SK-MEL-5 (cell line): ENCODE data around the gene FOXD4. TPM values are rescaled to one million over a fixed set of nuclear protein-coding genes. Genes with fewer than 3 reads are reported as not detected.
"Not testable (repeated sequence)": the region's sequence is repeated elsewhere in the genome, so short reads cannot be mapped to it uniquely, and the experiment has no call there.

Experiments
- DNase-seq: peaks from one replicate; pipeline ENCODE4 v3.0.0-alpha.2; 2016; ENCODE audit warnings: low read depth, low spot score
- in situ Hi-C: cut with HindIII; loops from 2 replicates; pipeline ENCODE4 v1.10.0; 2016; ENCODE audit warnings: low sequenced_read_pairs, high pct_unique_total_duplicates, low pct_unique_long_range_greater_than_20kb
- polyA plus RNA-seq, 2 experiments: library from polyadenylated mRNA; depleted of rRNA; stranded (reverse); fragments of >200 nt; gene quantifications; 2 replicates each; pipeline ENCODE4 v1.2.3, GENCODE V29; 2015
- total RNA-seq: library from RNA; depleted of rRNA; stranded (reverse); fragments of >200 nt; shearing (Covaris generic); gene quantifications from 2 replicates; pipeline ENCODE4 v1.2.3, GENCODE V29; 2014; rRNA removed

Gene FOXD4
- total RNA-seq: 0.08 and 0.26 TPM in 2 replicates
- 0.04 and 0.06 TPM in 2 replicates for polyA plus RNA-seq (2015; cell fraction: cytosol; rRNA removed)
- polyA plus RNA-seq (2015; cell fraction: nucleus; rRNA removed): 2.5 TPM in 1 of 2 replicates, not detected in the other

DNA sequence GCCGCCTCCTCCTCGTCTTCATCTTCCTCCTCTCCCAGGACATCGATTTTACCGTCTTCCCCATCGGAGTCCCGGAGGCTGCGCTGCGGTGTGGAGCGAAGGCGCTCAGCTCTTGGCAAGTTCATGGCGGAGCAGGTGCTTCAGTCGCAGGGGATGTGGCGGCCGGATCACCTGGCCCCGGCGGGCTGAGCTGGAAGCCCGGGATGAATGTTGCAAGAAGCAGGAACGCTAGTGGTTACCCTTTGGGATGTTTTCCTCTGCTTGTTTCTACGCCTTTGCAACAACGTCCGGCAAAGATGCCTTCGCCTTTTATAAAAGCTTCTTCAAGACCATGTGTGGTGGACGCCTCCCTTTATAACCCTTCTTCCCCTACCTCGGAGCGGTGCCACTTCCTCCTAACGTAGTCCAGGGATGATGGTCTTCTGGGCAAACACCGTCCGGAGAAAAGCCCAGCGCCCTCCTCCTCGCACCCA lies at the start of gene FOXD4:
Gene FOXD4, minus strand, starts transcription at position 423 of the 473 bp plus-strand sequence. Its CDS starts 298 bp downstream, at position 125.
- DNase-seq, in situ Hi-C loops: not testable (repeated sequence)

DNA sequence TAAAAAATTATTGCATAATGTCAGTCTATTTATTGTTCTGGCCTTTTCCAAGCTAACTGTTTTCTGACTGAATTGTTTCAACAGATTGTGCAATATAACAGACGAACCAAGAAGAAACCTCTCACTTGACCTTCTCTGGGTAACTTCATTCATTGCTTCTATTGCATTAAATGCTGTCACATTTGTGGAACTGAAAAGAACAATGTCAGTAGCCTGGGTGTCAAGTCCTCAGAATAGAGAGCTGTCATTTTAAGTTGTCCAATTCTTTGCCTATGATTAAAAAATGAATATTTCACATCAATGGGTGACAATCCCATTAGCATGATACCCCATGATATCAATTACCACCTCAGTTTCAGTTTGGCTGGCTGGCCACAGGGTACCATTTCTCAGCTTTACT lies 41.7 kb upstream of the FOXD4 start:
- DNase-seq, in situ Hi-C loops: not testable (repeated sequence)

DNA sequence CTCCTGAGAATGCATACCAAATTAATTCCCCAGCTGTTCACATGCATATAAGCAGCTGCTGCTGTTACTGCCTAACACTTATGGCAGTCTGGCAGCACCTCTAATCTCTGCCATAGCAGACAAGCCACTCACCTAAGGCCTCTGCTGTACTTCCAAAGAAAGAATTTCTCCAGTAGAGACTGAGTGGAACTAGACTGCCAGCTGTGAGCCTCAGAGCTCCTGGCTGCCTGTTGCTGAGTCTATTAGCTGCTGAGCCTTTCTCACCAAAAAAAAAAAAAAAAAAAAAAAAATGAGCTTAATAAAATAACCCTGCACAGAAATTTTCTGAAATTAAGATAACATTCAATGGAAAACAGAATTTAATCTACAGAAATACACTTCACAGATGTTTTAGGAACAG lies 33.0 kb upstream of the FOXD4 start:
- DNase-seq, in situ Hi-C loops: not testable (repeated sequence)

DNA sequence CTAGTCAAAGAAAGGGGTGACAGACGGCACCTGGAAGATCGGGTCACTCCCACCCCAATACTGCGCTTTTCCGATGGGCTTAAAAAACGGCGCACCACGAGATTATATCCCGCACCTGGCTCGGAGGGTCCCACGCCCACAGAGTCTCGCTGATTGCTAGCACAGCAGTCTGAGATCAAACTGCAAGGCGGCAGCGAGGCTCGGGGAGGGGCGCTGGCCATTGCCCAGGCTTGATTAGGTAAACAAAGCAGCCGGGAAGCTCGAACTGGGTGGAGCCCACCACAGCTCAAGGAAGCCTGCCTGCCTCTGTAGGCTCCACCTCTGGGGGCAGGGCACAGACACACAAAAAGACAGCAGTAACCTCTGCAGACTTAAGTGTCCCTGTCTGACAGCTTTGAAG lies 21.7 kb upstream of the FOXD4 start:
- in situ Hi-C loops, DNase-seq: not testable (repeated sequence)

DNA sequence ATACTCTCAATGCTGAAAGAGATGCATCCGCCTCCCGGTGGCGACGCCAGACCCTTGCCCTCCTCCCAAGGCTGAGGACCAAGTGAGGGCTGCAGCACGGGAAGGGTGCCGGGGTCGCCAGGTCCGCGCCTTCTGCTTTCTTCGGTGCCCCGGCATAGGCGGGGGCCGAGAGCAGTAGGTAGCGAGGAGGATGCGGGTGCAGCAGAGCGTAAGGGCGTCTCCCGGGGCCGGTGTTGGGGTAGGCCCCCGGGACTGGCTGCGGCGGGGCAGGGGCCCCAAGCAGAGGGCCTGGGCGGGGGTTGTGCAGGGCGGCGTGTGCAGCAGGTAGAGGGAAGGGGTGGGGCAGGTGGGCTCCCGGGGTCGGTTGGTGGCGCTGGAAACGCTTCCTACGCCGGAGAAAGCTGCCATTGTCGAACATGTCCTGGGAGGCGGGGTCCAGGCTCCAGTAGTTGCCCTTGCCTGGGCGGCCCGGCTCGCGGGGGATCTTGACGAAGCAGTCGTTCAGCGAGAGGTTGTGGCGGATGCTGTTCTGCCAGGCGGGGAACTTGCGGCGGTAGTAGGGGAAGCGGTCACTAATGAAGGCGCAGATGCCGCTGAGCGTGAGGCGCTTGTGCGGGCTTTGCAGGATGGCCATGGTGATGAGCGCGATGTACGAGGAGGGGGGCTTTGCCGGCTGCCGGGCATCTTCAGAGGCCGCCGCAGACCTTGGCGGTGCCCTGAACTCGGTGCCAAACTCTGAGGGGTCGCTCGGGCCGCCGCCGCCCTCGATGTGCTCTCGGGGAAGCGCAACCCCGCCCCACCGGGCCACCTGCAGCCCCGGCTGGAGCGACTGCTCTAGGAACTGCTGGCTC lies 848 bp downstream of the FOXD4 start:
- DNase-seq, in situ Hi-C loops: not testable (repeated sequence)

DNA sequence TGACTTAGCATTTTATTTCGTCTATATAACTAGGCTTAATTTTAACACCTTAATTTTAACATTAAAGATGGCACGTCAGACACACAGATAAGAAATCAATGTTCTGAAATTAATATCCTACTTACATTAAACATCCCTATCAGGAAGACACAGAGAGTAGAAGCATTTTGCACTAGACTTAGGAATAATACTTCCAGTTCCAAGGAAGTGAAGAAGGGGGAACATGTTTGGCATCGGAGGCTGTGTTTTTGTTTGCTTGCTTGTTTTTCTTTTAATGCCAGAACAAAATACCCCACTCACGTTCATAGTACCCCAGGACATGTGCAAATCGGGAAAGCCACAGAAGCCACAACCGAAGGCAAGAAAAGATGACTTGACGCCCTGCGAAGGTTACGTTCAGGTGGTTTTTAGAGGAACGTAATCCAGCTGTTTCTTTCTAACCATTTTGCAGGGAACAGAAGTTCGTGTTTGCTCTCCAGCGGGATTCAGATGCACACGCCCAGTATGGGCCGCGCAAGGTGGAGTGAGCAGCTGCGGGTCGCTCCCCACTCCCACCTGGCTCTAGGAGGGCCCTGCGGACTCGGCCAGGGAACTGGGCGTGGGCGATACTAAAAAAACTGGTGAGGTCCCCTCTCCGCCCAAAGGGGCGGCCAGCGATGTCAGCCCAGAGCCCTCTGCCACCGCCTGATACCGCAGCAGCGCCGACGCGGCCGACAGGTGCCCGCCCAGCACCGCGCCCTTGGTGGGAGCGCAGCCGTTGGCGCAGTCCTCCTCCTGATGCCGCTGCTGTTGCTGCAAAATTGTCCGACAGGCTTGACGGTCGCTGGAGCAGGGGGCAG lies 1.8 kb downstream of the FOXD4 start:
- in situ Hi-C loops: not testable (repeated sequence)

DNA sequence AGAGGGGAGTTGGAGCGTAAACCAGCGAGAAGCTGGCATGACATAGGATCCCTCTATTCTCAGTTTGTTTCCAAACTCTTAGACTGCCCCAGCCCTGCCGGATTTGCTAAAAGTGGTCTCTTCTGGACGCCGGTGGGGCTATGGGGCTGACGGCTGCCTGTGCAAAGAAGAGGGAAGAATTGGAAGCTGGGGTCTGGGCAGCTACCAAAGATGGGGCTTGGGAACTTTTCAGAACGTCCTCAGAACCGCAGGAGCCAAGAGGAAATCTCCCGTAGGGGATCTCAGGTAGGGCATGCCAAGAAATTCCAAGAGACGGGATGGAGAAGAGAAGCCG lies 3.1 kb downstream of the FOXD4 start:
- DNase-seq, in situ Hi-C loops: not testable (repeated sequence)

More for the DNA sequence above, 1.8 kb downstream of the FOXD4 start:
- not testable (repeated sequence) for DNase-seq

DNA sequence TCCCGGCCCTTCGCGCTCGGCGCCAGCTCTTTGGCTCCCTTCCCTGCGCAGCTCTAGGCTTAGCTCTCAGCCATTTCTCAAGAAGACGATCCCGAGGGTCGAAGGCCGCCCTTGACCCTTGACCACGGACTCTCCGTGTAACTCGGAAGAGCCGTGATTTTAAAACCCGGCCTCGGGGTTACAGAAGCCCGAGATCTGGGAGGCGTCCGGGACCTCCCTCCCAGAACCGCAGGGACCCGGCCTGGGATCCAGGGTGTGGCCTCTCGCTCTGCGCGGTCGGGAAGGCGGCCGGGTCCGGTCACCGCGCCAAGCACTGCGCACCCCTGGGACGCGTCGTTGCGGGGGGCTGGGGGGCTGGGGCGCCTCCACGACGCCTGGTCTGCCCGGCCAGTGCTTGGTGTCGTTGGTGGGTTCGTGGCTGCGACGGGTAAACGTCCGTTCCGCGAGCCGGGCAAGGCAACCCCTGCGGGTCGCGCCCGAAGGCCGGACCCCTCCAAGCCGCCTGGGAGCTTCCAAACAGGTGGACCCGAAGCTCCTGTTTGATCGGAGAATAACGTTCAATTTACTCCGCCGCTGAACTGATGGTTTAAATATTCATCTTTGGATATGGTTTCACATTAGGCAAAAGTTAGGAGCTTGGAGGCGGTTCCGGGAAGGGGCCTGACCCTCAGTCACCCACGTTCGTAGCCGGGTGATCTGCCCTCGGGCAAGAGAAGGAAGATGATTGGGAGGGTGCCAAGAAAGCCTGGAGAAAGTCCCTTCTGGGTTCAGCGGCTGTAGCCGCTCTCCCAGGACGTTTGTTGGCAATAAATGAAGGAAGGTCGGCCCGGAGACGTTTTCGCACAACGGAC lies 3.7 kb downstream of the FOXD4 start:
- in situ Hi-C loops, DNase-seq: not testable (repeated sequence)

DNA sequence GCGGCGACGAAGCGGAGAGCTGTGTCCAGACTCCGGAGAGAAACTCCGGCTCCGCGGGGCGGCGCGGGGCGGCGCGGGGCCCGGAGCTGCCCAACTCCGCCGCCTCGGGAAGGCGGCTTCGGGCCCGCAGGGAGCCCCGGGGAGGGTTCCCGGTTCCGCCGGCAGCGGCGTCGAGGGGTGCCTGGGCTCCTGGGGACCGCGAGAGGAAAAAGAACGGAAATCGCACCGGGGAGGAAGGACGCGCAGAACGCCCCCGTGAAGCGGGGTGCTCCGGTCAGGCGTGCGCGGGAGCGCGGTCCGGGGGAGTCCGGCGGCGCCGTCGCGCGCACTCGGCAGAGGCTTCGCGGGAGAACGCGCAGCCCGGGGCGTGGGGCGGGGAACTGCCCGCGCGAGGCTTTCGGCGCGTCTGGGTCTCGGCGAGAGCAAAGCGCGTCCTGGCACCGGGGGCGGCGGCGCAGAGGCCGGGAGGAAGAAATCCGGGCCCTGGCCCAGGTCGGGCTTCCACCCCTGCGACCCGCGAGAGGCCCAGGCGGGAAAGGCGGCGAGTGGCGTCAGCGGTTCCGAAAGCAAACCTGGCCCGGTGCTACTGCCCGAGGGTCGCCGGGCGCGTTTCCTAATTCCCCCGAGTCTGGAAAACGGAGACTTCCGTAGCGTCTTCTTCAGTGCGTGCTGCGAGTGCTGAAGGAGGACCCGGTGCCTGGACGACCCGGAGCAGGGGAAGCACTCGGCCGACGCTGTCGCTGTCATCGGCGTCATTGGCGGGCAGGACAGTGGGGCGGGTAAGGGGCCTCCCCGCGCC lies 4.5 kb downstream of the FOXD4 start:
- in situ Hi-C loops, DNase-seq: not testable (repeated sequence)

DNA sequence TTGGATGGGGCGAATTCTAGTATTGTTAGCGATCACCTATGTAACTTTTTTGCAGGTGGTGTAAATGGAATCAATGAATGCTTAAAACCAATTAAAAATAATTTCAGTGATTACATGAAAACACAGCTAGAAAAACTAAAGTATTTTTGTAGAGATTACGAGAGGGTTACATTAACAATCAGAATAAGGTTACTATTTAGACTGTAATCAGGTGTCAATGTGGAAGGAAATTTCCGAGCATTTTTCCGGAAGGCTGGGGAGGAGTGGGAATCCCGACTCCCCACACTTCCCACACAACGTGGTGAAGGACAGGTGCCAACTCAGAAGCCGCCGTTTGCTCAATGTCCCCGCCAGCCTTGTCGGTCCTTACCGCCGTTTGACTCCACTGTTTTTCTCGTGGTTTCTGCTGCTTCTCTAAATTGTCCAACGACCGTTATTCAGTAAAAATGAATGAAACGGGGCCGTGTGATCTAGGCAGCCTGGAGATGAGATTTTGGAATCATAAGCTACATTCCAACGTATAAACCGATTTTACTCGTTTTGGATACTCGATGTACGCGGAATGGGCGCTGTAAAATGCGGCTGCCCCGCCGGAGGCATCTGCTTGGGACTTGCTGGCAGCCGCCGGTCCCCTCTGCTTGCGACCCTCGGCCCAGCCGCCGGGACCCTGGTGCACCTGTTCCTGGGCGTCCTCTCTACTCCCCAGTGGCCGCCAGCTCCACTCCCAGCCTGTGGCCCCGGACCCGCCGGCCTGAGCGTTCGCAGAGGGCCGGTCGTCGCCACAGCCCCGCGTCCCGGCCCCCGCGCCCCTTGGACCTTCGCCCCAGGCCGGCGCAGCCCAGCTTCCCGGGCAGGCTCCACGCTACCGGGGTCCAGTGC lies 5.4 kb downstream of the FOXD4 start:
- in situ Hi-C loops, DNase-seq: not testable (repeated sequence)

DNA sequence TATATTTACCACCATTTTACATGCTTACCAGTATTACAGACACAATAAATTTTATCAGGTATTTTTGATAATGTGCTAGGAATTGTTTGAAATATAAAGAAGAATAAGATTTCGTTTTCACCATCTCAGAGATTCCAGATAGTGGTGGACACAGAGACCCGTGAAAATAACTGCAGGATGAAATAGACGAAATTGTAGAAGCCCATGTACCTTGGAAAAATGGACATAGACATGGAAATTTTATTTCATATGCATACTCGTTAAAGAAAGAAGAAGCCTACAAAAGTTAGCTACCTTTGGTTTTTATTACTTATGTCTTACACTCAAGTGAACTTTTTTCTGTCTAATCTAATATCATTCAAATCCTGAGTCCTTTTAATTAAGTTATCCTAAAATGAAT lies 7.5 kb downstream of the FOXD4 start:
- in situ Hi-C loops, DNase-seq: not testable (repeated sequence)

DNA sequence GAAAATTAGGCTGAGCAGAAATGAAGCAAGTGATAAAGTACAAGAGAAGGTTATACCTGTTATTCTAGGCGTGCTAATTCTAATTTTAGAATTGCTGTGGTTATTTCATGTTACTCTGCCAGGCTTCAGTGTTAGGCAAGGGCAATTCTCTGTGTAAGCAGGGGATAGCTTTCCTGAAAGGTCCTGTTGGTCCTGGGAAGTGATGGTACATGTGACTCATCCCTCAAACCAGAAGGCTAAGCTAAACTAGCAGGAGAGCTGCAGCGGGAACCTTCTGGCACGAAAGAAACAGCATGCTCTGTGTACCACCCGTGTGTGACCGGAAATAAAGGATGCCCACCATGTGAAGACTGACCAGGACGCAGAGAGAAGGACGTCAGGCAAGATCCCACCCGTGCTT lies 8.7 kb downstream of the FOXD4 start:
- DNase-seq, in situ Hi-C loops: not testable (repeated sequence)

DNA sequence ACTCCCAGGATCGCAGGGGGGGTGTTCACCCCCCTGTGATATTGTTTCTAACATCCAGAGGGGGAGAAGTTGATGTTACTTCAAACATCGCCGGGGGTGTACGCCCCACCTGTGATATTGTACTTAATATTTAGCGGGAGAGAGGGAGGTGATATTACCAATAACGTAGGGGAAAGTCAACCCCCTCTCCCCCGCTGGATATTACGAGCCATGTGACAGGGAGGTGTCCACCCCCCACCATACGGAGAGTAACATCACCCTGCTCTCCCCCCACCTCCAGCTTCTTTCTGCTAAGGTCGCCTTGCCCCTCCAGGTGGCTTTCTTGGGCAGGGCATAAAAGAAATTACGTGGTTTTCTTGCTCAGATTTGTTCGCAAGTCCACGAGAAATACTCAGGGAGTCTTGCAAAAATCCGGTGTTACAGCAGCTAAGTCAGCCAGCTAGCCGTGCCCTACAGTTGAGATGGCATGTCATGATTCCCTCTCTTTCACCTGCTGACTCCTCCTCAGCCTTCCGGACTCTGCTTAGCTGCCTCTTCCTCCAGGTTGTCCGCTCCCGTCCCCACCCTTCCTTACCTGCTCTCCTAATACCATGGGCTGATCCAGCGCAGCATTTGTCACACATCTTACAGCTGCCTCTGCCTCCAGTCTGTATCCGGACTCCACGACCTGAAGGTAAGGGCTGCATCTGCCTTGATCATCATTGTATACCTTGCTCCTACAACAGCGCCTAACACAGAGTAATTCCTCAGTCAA lies 9.3 kb downstream of the FOXD4 start:
- DNase-seq, in situ Hi-C loops: not testable (repeated sequence)

DNA sequence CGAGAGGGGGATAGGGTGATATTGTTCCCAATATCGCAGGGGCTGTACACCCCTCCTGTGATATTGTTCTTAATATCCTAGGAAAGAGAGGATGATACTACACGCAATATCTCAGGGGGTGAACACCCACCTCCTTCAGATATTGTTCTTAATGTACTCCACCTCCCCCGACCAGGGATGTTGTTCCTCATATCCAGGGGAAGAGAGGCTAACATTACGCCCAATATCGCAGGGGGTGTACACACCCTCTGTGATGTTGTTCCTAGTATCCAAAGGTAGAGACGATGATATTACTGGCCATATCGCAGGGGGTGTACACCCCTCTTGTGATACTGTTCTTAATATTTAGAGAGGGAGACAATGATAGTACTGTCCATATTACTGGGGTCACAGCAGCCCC lies 12.2 kb downstream of the FOXD4 start:
- in situ Hi-C loops, DNase-seq: not testable (repeated sequence)

DNA sequence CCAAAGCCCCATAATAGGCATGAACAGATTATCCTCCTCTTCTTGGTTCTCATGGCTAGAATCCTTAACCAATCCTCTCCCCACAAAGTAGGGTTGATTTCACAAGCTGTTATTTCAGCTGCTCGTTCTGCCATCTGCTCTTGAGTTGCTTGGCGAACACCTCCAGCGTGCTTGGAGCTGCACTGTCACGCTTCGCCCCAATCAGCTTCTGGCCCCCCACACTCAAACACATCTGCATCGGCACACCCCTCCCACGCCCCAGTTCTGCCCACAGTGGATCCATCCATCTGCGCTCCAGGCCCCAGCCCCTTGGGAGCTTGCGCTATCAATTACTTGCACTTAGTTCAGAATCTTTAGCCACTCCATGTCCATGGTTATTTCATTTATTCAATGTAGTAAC lies 17.8 kb downstream of the FOXD4 start:
- in situ Hi-C loops, DNase-seq: not testable (repeated sequence)
